HG03520 (cell line): ENCODE data around the gene COMMD7.

ENCODE experiments used
- ATAC-seq: cut with Tn5 transposase; IDR thresholded peaks from one replicate; pipeline ENCODE4 v1.9.1; 2021; ENCODE audit warnings: mild to moderate bottlenecking, moderate library complexity; ENCODE audit not compliant: unreplicated experiment

COMMD7 gene

DNA sequence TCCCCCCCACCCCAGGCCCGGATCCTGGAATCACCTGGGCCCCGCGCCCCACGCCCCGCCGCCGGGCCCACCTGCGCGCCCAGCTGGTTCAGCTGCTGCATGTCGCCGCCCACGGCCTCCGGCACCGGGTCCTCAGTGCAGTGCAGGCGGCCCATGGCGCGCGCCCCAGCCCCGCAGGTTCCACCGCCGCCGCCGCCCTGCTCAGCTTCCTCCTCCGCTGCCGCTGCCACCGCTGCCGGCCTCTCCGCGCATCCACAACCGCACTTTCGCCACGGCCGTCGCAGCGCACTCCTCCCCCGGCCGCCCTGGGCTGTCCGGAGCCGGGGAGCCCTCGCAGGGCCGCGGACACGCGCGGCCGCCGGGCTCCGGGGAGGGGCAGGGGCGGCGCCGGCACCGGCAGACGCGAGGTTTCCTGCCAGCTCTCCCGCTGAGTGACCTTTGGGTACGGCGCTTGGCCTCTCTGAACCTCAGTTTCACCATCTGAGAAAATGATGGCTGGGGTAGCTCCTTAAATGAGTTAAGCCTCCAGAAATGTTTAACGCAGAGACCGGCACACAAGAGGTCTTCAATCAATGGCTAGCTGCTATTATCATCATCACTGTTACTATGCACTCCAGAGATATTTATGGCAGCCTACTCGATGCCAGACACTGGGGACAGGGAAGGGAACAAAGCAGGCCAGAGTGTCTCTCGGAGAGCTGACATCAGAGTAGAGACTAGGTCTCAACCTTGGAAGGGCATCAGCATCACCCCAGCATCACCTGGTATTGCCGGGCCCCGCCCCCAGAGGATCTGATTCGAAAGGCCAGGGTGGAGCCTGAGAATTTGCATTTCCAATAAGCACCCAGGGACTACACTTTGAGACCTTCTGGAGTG lies at the start of gene COMMD7:
COMMD7 (minus strand) TSS at position 231 of the 876 bp plus-strand sequence; CDS start at position 155, 76 bp downstream.
- ATAC-seq: no peak

DNA sequence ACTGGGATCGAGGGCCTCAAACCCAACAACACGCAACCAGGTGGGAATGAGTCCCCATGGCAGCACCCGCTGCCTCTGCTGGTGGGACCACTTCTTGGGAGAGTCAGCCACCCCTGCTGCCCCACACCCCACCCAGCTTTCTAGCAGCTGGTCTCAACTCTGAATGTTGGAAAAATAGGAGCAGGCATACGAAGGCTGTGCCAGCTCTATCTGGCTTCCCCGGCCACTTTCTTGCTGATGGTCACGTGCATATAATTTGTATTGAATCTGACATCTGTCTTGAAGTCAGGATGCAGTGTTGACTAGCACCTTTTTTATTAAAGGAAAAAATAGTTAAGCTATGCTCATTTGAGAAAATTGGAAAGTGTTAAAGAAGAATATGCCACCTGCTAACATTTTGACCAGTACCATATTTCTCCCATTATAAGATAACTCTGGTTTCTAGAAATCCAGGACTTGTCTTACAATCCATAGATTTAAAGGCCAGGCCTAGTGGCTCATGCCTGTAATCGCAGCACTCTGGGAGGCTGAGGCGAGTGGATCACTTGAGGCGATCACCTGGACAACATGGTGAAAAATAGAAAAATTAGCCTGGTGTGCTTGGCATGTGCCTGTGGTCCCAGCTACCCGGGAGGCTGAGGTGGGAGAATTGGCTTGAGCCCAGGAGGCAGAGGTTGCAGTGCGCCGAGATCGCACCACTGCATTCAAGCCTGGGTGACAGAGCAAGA lies 49.6 kb upstream of the COMMD7 start:
- ATAC-seq: no peak

DNA sequence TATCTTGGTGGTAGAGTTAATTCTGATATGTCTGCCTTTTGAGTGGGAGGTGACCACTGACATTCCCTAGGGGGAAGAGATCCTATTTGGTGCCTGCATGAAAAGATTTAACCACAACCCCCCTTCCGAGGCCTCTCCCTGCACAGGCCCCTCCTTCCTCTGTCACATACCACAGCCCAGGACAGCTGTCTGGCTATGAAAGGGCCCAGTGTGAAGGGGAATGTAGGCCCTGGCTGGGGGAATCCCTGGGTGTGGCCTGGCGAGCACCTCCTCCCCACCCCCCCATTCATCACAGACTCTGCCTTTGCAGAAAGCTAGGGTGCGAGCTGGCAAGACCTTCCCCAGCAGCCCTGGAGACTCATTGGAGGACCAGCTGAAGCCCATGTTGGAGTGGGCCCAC lies 49.0 kb upstream of the COMMD7 start:
- no peak for ATAC-seq

DNA sequence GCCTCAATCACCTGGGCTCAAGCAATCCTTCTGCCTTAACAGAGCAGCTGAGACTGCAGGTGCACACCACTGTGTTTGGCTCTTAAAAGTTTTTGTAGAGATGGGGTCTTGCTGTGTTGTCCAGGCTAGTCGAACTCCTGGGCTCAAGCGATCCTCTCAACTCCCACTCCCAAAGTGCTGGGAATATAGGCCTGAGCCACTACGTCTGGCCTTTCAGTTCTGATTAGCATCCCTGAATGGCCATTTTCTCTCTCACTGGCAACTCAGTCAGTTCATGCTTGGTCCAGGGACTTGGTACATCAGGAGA lies 47.4 kb upstream of the COMMD7 start:
- ATAC-seq: no peak

DNA sequence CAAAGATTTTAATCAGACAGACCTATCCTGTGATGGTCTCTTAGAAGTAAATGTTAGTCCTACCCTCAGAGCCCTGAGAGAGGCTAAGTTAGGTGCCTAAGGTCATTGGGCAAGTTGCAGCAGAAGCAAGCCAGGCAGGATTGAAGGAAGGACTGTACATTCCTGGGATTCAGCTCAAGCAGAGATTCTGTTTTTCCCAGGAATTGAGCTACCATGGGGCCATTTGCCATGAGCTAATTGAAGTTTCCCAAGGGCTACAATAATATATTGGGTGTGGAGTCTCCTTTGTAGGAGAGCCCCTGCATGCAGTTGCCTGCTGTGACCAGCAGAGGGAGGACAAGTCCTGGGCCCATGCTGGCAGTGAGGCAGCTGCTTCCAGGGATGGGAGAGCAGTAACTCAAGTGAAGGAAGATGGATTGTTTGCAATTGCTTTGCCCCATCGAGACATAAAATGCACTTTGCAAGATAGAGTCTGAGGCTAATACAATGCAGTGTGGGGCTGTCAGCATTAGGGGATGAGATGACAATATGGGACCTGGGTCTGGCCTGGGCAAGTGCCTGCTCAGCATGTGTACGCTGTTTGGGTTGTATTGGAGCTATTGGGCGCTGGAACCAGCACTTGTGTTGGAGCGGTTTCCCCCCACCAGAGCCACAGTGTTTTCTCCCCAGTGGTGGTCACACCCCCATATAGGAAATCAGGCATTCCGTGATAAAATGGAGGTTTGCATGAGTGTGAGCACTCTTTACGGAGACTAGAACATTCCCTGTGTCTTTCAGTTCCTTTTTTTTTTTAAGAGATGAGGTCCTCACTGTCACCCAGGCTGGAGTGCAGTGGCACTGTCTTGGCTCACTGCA lies 46.9 kb upstream of the COMMD7 start:
- ATAC-seq: no peak

DNA sequence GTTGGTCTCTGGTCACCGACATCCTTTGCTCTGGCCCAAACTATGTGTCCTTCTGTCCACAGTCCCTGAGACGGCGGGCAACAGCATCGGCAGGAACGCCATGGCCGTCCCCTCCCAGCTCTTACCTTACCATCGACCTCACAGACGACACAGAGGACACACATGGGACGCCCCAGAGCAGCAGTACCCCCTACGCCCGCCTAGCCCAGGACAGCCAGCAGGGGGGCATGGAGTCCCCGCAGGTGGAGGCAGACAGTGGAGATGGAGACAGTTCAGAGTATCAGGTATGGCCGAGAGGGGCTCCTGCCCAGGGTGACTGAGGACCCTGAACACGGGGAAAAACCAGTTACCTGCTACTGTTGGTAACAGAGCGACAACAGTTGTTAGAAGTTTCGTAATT lies 43.9 kb upstream of the COMMD7 start:
- ATAC-seq: no peak

DNA sequence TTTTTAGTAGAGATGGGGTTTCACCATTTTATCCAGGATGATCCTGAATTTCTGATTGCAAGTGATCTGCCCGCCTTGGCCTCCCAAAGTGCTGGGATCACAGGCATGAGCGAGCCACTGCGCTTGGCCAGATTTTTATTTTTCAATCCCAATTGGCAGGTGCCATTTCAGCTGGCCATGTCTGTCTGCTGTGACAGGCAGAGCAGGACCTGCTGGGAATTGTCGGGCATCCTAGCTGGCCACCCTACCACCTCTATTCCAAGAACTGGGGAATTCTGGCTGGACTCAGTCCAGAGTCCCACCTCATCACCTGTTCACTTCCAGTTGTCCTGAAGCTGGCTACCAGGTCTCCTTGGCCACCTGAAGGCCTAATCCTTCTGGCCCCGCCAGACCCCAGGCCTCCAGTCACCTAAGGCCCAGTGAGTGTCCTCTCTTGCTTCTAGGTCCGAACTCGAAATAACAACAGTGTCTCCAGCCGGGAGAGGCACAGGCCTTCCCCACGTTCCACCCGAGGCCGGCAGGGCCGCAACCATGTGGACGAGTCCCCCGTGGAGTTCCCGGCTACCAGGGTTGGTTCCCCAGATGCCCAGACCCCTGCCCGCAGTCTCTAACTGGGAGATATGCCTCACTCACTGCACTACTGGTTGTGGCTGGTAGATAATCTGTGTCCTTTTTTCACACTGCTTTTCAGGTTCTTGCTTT lies 42.9 kb upstream of the COMMD7 start:
- ATAC-seq: no peak

DNA sequence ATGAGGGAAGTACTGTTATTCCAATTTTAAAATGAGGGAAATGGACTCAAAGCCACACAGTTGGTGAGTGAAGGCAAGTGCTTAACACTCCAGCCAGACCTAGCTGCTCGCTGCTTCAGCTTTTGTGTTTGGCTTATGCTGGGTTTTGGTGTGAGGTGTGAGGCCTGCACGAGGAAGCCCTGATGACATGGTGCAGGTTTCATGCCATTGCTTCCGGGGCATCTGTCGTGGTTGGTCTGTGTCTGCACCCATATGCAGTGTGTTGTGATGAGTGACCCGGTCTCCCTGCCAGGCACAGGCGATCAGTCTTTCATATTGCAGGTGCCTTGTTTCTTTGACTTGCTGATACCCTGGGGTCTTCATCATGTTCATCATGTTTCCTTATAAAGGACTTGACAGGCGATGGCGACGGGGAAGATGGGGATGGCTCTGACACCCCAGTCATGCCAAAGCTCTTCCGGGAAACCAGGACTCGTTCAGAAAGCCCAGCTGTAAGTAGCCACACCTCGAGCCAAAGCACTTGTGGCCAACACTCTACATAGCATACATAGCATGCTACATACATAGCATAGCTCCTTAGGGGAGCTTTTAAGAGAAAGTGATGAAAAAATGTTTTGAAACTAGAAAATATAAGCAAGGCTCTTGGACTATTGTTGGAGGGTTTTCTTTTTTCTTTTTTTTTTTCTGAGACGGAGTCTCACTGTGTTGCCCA lies 41.3 kb upstream of the COMMD7 start:
- ATAC-seq: no peak

DNA sequence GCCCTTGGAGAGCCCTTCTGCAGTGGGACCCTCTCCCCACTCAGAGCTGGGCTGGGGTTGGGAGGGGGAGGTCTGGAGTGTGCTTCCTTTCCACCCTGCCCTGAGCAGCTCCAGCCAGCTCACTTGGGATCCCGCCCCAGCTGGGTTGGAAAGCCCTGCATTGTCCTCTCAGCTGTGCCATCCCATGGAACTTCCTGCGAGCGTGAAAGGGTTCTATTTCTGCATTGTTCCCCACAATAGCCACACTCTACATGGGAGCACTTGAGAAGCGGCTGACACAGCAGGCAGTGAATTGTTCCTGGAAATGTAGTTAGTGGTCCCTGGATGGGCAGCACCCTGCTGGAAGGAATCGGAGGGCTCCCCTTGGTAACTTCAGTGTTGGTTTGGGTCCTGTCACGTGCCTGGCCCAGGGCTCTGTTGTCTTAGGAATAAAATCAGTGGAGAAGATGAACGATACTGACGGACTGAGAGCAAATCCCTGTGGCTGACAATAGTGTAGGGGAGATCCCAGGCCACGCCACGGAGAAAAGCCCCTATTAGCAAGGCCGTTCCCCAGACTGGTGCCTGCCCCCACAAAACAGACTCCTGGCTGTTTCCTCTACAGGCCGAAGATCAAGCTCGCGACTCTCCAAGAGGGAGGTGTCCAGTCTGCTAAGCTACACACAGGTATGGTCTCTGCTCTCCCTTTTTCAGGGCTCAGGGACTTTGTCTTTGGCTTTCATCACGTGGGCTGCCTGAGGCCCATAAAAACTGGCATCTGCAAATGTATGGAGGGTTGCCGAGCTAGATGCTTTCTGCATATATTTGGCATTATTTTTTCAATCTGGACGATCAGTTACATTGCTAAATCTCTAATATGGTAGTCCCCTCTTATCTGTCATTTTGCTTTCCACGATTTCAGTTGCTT lies 37.7 kb upstream of the COMMD7 start:
- no peak for ATAC-seq

DNA sequence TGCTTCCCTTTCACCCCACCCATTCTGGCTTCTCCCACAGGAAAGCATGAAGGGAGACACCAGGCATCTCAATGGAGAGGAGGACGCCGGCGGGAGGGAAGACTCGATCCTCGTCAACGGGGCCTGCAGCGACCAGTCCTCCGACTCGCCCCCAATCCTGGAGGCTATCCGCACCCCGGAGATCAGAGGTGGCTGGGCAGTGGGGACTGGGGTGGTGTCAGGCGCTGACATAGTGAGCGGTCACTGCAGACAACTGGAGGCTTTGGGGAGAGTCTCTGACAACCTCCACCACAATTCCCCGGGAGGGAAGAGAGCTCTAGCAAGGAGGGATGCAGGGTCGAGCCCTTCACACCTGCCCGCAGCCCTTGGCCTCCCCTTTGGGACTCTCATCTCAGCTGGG lies 37.0 kb upstream of the COMMD7 start:
- ATAC-seq: no peak

DNA sequence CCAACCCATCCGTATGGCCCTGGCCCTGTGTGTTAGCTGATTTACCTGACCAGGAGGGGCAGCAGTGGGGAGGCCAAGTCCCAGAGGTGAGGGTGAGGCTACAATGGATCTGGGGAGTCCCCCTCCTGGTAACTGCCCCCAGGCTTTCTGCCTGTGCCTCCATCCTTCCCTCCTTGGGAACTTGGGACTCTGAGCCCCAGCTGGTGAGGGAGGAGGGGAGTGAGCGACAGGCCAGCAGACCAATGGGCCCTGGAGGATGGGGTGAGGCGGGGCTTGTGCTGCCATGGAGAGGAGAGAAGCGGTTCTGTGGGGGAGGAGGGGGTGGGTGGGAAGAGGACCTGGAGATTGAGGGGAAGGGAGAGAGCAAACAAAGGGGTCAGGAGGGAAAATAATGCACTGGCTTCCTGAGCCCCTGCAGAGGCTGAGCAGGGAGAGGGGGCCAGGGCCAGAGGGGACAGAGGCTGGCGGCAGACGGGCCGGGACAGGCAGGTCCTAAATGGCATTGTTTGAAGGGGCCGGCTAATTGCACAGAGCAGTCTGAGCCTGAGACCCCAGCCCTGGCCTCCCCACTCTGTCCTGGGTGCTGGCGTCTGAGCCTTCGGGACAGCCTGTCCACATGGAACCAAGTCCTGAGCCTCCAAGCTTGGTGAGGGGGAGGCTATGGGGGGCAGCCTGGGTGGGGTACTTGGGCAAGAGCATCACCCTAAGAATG lies 36.4 kb upstream of the COMMD7 start:
- ATAC-seq: no peak

DNA sequence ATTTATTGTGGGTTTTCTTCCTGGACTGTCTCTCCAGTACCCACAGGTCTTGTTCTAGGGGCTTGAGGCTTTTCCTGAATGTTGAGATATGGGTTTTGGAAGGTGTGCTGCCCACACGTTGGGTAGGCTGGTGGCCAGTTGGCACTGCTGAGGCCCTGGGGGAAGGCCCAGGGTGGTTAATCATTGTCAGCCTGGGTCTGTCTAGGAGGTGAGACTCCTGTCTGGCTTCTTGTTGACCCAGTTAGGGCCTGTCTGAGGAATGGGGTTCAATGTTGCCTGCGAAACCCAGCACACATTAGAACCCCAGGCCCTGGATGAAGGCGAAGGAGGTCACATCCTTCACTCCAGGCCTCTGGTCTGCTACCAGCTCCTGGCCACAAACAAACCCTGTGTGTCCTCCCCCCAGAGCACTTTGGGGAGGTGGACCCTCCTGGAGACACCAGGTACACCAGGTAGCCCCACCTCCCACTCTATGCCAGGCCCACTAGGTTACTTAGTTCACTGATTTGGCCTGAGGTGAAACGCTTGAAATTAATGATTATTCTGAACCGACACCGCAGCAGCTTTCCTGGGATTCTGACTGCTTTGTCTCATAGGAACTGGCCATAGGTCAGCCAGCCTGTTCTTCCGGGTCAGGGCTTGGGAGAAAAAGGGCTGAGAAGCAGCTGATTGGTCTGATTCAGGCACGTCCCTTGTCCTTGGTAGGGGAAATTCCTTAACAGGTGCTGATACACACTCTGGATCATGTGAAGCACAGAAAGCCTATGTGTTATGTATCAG lies 34.1 kb upstream of the COMMD7 start:
- ATAC-seq: no peak

DNA sequence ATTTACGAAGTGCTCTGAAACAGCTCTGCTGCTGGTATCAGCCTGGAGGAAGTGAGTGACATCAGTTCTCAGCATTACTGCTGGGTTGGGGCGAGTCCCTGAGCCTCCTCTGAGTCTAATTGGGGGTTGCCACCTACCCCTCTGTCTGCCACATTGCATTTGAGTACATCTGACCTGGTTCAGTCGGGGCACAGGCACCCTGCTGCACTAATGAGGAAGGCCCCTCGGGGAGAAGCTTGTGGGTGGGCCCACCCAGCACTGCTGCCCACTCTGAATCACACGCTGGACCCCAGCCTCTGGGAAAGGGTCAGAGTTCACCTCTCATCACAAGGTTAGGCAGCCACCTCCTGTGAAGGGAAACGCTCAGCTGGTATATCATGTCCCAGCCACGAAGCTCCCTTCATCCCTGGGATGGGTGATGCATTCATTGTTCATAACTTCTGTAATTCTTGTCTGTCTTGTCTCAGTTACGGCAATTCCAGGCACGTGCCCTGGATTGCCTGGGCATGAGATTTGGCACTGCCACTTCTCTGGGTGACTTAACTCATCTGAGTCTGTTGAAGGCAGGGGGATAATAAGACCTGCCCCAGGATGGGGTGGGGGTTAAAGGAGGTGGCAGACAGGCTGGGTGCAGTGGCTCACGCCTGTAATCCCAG lies 32.2 kb upstream of the COMMD7 start:
- ATAC-seq: no peak

DNA sequence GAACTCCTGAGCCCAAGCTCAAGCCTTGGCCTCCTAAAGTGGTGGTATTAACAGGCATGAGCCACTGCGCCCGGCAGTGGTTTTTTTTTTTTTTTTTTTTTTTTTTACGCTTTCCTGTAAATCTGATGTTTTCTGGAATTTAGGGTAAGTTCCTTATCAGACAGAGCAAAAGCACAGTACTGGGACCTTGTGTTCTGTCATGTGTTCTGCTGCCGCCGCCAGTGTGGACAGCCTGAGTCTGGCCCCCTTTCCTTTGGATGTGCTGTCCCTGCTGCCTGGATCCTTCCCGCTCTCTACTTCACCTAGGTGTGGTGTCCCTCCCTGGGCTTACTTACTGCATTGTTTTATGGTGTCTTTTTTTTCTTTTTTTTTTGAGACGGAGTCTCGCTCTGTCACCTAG lies 30.6 kb upstream of the COMMD7 start:
- no peak for ATAC-seq

DNA sequence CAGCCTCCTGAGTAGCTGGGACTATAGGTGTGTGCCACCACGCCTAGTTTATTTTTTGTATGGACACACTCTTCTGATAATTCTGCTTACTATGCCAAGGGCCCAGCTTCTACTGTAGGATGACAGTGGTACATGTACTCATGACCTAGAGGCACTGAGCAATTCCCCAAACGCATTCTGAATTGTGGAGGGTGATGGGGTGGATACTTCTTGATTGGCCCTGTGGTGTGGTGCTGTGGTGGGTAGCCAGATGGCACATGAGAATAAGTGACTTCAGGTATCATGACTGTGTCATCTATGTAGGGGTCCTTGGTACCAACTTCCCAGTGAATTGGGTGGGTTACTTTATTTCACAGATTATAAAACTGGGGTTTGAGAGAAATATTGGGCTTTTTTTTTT lies 30.0 kb upstream of the COMMD7 start:
- no peak for ATAC-seq

DNA sequence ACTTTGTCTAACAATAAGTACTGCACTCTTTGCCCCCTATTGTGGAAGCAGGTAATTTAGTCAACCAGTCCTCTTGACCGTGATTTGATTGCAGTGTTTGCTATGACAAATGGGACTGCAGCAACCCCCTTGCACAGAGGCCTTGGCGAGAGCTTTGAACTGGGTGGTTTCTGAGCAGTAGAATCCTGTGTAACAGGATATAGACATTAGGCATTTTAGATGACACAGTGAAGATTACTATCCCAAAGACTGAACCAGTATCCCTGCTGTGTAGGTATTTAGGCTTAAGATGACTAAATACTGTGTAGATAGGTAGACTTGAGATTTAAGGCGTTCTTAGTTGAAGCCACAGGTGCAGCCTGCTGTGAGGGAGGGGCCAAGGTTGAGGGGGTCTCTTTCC lies 28.8 kb upstream of the COMMD7 start:
- no peak for ATAC-seq

DNA sequence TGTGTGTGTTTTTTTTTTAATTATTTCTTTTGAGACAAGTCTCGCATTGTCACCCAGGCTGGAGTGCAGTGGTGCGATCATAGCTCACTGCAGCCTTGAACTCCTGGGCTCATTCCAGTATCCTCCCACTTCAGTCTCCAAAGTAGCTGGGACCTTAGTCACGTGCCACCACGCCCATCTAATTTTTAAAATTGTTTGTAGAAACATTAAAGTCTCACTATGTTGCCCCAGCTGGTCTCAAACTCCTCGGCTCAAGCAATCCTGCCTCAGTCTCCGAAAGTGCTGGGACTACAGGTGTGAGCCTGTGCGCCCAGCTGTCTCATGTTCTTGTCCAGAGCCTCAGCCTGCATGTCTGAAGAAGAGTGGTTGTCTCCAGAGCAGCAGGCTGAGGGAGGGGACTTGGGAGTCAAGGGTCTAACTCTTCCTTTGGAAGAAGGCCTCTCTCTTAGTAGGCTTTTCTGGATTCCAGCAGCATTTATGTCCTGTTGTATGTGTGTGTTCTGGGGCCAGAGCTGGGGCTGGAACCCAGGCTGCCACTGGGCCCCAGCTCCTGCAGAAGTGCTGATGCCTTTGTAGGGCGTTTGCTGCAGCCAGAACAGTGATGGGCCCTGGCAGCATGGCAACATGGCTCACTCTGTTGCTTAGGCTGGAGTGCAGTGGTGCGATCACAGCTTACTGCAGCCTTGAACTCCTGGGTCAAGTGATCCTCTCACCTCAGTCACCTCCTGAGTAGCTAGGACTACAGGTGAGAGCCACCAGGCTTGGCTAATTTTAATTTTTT lies 24.3 kb upstream of the COMMD7 start:
- no peak for ATAC-seq
